Measurements from ENCODE around the gene FBXL7.

The FBXL7 gene

DNA sequence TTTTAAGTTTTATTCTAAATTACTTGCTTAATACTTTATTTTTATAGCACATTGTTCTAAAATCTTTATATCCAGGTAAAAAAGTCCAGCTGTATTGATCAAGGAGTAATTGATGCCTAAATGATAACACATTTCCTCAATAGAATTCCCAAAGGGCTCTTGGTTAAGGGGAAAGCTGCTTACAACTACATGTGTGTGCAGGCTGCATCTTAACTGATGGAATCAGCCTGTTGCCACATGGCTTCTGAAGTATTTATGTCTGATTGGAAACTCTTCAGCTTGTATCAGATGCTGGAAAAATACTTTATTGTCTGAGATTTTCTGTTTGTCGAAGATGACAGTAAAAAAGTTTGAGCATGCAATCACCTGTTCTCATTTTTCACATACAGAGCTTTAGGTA is 182.6 kb downstream of the FBXL7 start:
- DNase-seq, result no peak

DNA sequence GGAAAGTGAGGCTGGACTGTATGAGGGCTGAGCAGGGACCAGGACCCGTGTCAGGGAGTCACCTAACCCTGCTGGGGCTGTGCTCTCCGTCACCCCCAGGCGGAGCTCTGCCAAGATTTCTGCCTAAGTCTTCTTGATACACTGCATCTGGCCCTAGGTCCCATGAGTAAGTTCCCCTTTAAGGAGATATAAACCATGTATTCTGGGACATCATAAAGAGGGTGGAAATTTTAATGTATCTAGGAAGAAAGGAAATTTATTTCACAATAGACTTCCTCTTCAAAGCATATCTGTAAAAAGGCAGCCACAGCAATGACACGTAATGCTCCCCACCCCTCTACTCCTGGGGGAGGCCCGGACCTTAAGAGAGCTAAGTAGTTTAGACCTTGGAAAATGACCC is 183.4 kb downstream of the FBXL7 start:
- DNase-seq, result no peak

DNA sequence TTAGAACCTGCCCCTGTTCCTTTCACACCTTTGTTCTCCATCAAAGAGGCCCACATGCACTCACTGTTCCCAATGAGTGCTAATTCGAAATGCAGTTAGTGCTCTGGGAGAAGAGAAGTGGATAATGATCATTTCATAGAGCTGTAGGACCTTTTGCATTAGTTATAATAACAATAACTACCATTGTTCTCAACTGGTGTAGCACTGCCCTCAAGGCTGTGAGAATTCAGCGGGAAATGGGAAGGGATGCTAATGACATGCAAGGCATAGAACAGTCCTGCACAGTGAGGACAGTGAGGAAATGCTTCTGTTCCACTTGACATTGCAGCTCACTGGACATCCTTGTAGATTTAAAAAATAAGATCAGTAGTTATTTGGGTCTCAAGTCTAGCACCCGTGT is 187.4 kb downstream of the FBXL7 start:
- DNase-seq, result no peak

DNA sequence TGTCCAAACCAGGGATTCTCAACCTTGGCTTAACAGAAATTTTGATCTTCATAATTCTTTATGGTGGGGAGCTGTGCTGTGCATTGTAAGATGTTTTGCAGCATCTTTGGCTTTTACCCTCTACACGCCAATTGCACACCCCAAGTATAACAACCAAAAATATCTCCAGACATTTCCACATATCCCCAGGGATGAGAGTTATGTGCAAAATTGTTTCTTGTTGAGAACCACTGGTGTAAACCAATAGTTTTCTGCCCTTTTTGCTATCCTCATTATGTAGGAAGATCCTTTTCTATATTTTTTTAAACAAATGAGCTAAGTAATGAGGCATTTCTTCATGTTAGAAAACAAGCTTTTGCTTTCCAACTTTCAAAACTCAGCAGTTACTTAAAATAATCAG is 189.9 kb downstream of the FBXL7 start:
- DNase-seq, result no peak

DNA sequence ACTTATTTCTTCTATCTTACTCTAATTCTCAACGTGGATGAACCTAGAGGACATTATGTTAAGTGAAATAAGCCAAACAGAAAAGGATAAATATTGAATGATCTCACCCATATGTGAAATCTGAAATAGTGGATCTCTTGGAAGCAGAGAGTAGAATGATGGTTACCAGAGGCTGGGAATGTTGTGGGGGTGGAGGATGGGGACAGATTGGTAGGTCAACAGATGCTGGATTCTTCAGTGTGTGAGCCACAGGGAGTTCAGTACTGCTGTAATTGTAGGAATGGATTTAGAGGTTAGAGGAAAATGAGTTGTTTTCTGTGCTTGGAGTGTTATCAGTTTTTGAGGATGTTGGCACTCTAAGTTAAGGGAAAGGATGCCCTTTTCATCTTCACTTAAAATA is 190.6 kb downstream of the FBXL7 start:
- no peak for DNase-seq

DNA sequence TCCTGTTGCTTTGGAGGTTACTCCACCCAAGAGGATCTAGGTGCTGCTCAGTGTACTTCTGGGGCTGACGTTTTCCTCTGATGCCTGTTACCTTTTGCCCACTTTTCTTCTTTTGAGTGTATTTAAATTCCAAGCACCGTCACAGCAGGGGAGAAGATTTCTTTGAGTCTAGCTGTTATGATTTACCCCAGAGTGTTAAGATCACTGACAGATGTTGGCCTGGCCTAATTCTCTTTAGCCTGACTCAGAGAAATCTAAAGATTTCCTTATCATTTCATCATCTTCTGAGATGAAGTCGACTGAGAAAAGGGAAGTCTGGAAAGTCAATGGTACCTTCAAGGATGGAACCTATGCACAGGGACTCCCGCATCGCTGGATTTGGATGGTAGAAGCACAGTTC is 191.5 kb downstream of the FBXL7 start:
- DNase-seq, result no peak

DNA sequence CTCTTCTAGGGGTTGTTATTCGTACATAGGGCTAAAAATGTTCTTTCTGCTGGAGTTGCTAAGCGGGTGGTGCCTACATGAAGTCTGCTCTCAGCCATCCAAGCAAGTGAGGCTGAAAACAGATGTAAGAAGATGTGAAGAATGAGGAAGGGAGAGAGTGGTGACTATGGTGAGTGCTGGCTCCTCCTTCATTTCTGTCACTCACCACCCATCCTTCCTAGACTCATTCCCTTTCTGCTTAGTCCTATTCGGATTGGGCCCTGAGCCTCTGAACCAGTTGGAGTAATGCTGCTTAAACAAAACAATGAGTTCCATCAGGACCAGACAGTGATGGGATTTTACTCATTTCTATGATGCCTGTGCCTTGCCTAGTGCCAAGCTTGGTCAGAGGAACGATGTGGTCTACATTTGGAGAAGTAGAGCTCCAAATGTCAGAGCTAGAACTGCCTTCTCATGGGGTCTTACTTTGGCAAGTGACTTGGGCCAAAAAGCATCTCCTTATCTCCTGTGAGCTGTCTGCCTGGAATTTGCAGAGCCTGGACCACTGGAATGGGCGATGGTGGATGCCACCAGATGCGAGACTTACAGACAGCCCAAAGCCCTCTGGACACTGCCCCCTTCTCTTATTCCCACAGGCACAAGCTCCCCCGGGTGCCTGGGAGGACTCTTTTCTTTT is 192.9 kb downstream of the FBXL7 start:
- DNase-seq, result no peak

DNA sequence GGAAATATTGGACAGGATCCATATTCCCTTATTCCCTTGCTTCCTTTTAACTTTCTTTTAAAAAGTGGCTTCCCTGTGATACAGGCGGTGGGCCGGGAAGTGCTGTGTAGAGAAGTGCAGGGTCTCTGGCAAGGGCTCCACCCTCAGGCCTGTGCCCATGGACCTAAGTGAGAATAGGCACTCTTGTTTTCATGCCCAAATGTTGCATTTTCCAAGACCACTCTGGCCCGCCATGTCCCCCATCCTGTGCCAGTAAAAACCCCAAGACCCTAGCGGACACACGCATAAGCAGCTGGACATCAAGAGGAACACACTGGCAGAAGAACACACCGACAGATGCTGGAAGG is 193.4 kb downstream of the FBXL7 start:
- DNase-seq, result no peak

DNA sequence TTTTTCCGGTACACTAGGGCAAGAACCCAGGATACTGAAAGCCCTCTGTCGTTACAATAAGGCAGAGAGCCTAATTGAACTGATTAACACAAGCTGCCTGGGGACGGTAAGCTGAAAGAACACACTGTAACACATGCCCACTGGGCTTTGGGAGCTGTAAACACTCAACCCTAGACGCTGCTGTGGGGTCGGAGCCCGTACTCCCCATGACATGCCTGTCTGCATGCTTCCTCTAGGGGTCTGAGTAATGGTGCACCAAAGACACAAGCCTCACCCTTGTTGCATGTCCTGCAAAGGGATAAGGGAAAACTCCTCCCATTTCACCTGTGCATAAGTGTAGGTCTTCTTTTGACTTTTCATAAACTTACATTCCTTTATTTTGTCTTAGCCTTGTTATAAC is 194.0 kb downstream of the FBXL7 start:
- DNase-seq, result no peak

DNA sequence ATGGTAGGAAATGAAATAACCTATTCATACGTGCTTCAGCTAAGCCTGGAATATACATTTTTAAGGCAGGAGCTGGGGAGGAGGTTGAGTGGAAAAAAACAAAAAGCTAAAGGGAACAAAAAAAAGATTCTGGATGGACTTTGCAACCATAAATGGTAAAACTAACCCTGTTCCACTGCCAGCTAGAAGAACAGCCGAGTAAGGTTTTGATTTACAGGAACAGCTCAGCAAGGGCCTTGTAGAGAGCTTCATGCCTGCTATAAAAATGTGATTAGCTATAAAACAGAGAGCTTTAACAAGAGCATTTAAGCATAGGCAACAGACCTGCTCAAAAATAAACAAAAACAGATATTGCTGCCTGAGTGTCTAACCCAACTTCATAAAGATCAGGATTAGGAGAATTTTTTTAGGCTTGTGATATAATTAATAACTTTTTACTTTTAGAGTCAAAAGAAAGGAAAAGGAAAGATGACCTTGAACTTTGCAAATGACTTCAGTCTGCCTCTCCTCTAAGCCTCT is 194.8 kb downstream of the FBXL7 start:
- no peak for DNase-seq

DNA sequence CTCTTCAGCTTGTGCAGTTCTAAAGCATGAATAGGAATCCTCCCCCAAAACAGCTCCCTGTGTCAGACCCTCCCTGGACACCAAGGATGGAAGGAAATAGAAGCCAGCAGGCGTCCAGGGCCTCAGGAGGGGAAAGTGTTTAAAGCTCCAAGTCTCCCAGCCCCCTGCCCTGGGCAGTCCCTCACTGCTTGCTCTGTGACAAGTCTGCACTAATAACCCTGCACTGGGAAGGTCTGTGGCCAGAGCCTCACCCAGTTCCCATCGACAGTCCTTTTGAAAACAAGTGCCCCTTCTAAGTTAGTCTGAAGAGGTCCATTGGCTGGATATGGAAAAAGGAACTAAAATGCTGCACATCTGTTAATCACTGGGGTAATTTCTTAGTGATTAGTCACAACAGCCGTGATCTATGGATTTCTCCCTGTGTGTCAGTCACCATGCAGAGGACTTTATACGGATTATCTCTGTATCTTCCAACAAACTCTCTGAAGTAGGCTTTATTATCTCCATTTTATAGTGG is 195.3 kb downstream of the FBXL7 start:
- DNase-seq, result no peak

DNA sequence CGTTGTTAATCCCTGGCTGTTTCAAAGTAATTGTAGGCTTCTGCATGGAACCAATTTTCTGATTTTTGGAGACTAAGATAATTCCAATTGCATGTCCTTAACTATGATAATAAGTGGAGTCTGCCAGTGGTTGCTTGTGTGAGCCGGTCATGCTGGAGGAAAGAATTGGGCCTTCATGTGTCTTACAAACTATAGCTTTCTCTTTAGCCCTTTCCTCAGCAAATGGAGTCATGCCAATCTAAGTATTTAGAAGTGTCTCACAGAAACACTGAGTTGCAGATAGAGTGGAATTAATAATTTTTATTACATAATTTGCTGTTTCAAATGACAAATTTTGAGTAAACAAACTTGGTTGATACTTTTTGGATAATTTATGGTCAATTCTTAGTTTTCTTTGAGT is 200.4 kb downstream of the FBXL7 start:
- DNase-seq, result no peak

DNA sequence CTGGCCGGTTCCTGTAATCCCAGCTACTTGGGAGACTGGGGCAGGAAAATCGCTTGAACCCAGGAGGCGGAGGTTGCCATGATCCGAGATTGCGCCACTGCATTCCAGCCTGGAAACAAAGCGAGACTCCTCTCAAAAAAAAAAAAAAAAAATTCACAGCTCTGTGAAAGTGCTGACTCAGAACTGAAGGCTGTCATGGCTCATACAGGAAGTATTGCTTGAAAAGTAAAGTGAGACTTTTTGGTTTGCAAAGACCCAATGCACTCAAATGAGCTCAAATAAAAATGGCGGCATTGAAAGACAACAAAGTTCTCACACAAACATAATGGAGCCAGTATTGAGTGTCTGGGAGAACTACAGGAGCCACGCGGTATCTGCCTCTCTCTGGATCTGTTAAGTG is 202.1 kb downstream of the FBXL7 start:
- DNase-seq, result no peak

DNA sequence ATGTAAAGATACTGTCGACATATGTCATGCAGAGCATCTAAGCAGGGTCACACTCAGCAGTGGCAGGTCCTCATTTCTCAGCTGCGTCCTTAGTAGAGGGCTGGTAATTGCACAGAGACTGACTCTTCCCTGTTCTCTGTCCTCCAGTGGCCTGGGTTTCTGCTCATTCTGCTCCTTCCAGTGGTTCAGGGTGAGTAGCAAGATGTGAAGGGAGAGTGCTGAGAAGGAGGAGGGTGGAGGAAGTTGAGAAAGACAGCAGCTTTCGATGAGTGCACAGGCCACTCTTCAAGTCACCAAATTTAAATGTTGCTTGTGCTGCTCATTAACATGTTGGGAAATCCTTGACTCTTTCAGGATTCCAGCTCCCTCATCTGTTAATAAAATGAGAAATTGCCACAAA is 203.9 kb downstream of the FBXL7 start:
- DNase-seq, result no peak

DNA sequence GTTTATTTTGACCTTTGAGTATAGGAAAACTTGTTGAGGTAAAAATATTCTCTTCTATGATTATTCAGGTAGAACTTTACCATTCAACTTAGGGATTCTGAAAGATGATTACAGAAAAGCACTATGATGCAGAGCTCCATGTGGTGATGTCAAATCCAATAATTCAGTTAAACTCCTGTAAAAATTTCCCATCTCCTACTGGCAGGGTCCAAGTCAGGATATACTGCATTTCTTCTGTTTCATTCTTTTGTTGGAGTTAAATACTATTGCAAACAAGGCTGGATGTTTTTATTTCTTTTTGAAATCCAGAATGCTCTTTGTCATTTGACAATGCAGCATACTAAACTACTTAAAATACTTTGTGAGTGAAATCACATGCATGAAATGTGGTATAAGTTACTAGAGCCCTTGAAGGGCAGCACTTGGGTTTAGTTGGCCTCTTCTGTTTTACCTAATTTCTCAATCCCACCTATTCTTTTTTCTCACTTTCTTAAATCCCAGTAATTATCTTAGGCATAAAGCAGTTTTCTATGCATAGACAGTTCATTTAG is 204.5 kb downstream of the FBXL7 start:
- DNase-seq, result no peak

DNA sequence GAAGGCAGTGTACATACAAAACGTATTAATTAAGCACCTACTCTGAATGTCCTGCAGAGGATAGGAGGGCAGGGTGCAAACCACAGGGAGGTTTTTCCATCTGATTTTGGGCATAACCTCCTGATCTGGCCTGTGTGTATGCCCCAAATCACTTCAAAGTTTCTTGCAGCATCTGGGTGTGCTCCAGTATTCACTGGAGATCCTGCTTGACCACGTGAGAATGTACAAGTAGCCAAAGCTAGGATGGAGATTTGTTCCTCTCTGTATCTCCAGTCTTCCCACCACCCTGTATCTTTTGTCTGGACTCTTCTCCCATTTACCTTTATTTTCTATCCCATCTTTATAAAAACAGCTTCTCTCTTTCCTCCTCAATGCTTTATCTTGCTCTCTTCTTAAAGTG is 207.7 kb downstream of the FBXL7 start:
- no peak for DNase-seq

DNA sequence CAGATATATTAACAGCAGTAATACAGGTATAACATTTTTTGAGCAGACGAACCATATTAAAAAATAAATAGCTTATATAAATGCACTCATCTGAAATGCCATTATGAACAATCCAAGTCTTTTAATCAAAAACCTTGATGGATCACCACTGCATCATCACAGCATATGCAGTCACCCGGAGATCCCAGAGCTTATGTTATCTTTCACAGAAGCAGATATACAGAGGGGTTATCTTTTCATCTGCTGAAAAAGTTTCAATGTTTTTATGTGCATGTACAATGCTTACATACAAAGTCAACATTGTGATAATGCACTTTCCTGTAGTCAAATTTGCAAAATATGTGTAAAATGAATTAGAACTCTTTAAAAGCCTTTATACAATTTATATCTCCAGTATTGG is 211.9 kb downstream of the FBXL7 start:
- DNase-seq, result no peak

DNA sequence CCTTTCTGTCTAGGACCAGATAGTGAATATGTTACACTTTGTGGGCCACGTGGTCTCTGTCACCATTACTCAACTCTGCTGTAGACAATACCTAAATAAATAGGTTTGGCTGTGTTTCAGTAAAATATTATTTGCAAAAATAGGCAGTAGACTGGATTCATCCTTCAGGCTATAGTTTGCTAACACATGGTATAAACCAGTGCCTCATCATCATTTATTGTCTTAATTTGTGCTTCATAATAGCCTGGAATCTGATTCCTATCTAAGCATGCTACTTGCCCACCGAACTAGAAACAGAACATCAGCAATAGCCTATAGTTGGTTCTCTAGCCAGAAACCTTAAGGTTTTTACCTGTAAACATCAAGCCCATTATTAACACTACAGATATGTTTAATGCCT is 215.6 kb downstream of the FBXL7 start:
- no peak for DNase-seq

DNA sequence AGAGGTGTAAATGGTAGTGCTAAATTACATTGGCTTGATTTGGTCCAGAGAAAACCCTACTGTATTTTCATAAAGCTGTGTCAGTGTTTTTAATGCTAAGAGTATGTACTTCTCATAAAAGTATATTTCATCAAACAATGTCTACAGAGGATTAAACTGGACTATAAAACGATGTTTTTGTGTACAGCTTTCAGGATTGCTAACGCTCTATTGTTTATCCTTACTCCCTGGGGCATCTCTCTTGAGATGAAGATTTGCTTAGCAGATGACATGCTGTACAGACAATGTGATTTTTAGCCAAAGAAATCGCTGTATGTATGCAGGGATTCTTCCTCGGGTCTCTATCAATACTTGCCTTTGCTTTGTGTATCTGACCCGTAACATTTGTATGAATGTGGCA is 216.0 kb downstream of the FBXL7 start:
- no peak for DNase-seq

DNA sequence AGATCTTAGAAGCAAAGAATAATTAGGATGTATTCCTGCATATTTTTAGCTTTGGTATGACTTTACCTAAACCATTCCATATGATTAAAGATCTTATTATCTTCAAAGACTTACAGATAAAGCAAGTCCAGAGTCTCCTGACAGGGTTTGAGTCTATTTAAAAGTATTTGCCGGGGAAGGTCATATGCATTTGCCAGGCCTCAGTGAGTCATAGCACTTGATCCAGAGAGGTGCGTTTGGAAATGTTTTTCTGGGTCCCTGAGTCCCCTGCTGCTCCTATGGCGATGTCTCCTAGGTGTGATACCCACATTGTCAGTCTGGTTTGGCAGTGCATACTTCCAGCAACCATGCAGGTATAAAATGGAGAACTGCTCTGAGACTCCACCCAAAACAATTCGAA is 217.0 kb downstream of the FBXL7 start:
- DNase-seq, result no peak

DNA sequence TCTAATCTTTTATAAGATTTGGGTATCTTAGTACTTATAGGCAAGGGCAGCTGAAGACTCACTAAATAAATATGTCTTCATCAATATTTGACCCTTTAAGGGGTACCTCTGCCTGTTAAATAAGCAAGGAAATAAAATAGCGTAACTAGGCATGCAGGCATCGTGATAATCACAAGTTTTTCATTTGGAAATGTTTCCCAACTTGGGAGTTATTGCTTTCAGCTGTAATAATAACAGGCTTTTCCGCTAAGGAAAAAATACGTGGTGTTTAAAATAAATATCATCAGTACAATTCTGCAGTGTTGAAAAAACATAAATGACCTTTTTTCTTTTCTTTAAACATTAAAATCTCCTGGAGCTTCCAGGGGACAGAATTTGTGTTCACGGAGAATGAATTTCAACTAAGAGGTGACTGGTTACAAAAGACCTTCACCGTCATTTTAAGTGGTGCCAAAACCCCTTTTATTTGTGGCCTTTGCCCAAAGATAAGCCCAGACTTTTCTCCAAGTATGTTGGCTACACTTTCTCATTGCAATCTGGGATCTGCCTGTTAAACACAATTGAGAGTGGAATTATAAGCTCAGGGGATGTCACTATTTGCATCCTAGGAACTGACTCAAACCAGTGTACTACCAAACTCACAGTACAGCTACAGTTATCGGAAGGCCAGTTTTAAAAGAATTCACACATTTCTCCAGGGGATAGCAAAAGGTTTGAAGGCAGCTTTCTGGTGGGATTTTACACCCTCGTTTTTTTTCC is 218.6 kb downstream of the FBXL7 start:
- no peak for DNase-seq

DNA sequence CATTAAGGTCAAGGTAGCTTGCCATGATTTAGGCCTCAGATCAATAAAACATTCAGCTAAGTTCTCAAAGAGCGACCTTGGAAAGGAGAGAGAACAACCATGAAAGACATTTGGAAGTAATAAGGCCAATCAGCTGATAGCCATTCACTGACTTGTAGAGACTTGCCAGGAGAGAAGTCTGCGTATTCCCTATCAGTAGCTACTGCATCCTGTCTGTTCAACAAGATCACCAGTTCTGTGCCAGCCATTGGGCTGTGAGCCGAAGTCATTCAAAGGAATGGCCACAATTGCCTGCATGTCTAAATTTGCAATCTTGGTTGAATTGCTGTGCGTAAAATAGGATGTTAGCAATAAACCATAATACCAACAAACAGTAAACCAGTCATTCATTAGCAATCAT is 219.8 kb downstream of the FBXL7 start:
- no peak for DNase-seq

DNA sequence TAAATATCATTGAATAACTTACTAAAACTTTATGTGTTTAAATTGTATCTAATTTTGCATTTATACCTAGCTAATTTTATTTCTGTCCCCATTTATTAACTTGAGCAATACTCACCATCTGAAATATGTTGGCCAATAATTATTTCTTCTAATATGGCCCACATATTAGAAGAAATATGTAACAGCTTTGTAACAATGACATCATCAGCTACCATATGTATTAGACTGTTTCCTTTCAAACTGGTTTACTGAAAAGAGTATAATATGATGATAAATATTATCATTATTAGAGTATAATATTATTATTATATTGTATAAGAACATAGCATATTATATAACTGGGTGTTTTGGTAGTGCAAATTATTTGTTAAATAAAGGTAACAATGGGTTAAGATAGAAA is 220.5 kb downstream of the FBXL7 start:
- DNase-seq, result no peak

DNA sequence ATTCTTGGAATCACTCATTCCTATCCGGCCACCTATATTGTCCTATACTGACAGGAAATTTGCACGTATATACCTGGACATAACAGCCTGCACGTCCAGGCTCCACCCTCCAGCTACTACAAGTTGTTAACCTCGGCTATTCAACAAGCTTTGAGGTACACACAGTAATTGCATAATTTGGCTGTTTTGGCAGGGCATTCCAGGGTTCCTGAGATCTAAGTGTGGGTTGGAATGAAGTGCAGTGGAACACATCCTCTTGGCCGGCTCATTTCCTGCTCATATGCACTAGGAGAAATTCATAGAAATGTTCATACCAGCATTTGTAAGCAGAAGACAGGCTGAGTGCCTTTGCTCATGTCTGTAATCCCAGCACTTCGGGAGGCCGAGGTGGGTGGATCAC is 222.3 kb downstream of the FBXL7 start:
- DNase-seq, result no peak

All from CD4-positive, alpha-beta T cell treated with Interleukin-17A for 4 hours (primary cell).